Measurements from ENCODE around the gene SOAT2.
"Not testable (repeated sequence)": the region's sequence is repeated elsewhere in the genome, so short reads cannot be mapped to it uniquely, and the experiment has no call there.

SOAT2 gene

GRCh38 chr12:53086361-53086760, 16.9 kb upstream of the SOAT2 start:
- DNase-seq, result no peak

- no peak for DNase-seq
Measured at GRCh38 chr12:53090105-53090504, 13.2 kb upstream of the SOAT2 start.

- DNase-seq, result no peak
Measured at GRCh38 chr12:53090554-53090953, 12.7 kb upstream of the SOAT2 start.

DNA sequence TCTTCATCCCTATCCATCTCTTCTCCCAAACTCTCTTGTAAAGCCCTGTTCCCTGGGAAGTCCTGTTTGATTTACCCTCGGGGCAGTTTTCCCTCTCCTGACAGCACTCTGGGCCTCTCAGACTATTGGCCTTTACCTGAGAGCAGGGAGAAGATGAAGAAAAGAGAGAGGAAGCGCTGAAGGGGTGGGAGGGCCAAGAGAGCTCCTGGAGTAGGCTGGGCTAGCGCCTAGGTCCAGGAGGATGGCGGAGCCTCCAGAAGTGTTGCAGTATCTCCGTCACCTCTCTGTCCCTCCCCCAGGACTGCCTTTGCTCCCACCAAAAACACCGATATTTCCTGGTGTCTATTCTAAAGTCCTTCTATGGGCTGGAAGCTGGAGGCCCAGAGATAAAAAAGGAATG, 11.5 kb upstream of the SOAT2 start:
- DNase-seq, result no peak

GRCh38 chr12:53093777-53094393, 9.4 kb upstream of the SOAT2 start:
- no peak for DNase-seq

GRCh38 chr12:53094394-53094787, 8.9 kb upstream of the SOAT2 start:
- DNase-seq, result no peak

DNA sequence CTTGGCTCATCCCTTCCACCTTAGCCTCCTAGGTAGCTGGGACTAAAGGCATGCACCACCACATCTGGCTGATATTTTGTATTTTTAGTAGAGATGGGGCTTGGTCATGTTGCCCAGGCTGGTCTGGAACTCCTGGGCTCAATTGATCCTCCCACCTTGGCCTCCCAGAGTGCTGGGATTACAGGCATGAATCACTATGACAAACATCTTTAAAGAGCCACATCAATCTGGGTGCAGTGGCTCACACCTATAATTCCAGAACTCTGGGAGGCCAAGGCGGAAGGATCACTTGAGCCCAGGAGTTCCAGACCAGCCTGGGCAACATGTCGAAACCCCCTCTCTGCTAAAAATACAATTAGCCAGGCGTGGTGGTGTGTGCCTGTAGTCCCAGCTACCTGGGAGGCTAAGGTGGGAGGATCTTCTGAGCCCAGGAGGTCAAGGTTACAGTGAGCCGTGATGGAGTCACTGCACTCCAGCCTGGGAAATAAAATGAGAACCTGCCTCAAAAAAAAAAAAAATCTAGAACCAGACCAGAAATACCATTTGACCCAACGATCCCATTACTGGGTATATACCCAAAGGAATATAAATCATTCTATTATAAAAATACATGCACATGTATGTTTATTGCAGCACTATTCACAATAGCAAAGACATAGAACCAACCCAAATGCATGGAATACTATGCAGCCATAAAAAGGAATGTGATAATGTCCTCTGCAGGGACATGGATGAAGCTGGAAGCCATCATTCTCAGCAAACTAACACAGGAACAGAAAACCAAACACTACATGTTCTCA, 8.3 kb upstream of the SOAT2 start:
- DNase-seq, result not testable (repeated sequence)

DNA sequence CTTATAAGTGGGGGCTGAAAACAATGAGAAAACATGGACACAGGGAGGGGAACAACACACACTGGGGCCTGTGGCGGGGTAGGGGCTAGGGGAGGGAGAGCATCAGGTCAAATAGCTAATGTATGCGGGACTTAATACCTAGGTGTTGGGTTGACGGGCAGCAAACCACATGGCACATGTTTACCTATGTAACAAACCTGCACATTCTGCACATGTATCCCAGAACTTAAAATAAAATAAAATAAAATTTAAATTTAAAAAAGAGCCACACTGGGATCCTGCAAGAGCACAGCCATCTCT, 7.7 kb upstream of the SOAT2 start:
- DNase-seq, result not testable (repeated sequence)

GRCh38 chr12:53096089-53096741, 7.1 kb upstream of the SOAT2 start:
- DNase-seq, result peak; percentile 75

- DNase-seq, result no peak
Measured at GRCh38 chr12:53096759-53097158, 6.5 kb upstream of the SOAT2 start.

GRCh38 chr12:53097207-53097563, 6.1 kb upstream of the SOAT2 start:
- no peak for DNase-seq

DNA sequence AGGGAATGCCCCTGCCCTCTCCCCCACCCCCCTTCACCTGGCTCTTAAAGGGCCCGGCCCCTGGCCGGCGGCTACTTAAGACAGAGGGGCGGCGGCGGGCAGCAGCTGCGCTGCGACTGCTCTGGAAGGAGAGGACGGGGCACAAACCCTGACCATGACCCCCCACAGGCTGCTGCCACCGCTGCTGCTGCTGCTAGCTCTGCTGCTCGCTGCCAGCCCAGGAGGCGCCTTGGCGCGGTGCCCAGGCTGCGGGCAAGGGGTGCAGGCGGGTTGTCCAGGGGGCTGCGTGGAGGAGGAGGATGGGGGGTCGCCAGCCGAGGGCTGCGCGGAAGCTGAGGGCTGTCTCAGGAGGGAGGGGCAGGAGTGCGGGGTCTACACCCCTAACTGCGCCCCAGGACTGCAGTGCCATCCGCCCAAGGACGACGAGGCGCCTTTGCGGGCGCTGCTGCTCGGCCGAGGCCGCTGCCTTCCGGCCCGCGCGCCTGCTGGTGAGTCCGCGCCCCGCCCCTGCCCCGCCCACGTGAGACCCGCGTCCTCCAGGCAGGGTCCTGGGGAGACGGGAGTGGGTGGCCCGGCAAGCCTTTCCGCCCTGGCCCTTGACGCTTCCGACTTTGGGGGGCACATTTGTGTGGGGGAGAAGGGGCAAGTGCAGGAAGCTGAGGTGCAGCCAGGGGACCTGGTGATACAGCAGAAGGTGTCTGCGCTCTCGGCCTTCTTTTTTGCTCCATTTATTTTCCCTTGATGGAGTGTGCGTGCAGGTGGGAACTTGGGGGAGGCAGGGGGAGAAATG, 5.5 kb upstream of the SOAT2 start, which contains the start of gene IGFBP6:
TSS of gene IGFBP6 (plus strand) at position 104 of the 790 bp plus-strand sequence. CDS start at position 155, 51 bp downstream.
- peak; percentile 19 for DNase-seq

DNA sequence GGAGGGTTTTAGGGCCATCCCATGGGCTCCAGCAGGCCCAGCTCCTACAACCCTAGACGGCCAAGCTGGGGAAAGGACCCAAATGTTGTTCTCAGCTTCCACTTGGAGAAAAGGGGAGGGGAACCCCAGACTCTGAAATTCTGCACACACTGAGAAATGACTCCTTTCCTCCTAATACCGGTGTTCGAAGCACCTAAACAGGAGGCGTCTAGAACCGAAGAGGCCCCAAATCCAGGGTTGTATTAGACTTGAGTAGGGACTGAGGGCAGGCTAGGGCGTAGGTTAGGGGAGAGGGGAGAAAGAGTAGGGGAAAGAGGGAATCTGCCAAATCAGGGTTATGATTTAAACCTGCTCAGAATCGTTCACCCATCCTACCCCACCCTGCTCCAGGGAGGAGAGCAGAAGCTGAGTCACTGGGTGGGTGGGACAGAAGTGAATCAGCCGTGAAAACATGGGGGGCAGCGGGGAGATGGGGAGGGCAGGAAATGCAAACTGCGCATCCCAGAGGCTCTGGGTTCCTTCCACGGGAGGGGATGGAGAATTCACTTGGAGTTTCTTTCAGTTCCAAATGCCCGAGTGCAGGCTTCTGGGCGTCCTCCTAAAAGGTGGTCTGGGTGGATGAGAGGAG, 4.8 kb upstream of the SOAT2 start:
- DNase-seq, result peak; percentile 75

- peak; percentile 86 for DNase-seq
Measured at GRCh38 chr12:53099071-53099882, 4.0 kb upstream of the SOAT2 start.

- no peak for DNase-seq
Measured at GRCh38 chr12:53100466-53101151, 2.7 kb upstream of the SOAT2 start.

- no peak for DNase-seq
Measured at GRCh38 chr12:53101266-53101665, 2.0 kb upstream of the SOAT2 start.

DNA sequence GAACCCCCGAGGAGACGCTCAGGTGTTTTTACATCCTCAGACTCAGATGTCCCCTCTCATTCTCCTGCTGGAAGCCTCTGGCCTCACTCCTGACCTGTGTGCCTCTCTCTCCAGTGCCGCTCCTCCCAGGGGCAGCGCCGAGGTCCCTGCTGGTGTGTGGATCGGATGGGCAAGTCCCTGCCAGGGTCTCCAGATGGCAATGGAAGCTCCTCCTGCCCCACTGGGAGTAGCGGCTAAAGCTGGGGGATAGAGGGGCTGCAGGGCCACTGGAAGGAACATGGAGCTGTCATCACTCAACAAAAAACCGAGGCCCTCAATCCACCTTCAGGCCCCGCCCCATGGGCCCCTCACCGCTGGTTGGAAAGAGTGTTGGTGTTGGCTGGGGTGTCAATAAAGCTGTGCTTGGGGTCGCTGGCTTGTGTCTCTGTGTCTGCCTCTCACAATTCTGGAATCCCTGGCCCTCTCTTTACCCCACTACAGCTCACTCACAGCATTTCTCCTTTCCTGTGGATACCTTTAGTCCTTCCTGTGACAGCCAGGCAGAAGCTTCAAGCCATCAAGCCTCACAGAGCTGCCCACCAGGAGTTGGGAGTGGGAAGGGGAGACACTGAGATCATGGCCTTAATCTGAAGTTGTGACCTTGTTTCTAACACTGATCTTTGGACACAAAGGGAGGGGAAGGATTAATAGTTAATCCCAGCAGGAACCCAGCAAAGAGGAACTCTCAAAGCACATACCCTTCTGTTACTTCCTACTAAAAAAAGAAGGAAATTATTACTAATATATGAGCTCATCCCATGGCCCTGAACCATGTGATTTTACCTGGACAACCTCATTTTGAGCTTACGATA, 1.1 kb upstream of the SOAT2 start:
- DNase-seq, result no peak

GRCh38 chr12:53103860-53104305, 597 bp downstream of the SOAT2 start:
- no peak for DNase-seq

DNA sequence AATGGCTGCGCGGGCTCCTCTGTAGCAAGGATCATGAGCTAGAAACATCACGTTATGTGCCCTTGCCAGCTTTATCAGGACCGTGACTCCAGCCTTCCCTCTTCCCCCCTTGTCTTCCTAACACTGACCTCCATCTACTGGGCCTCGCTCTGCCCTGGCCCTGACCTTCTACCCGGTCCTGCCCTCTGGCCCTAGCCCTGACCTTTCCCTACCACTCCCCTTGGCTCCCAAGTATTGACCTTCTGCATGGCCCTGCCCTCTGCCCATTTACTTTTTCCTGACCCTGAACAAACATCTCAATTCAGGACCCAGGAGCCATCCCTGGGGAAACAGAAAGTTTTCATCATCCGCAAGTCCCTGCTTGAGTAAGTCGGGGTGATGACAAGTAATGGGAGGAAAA, 2.0 kb downstream of the SOAT2 start:
- DNase-seq, result no peak

GRCh38 chr12:53105712-53106439, 2.6 kb downstream of the SOAT2 start:
- DNase-seq, result no peak

Data from amniotic stem cell (primary cell).